CD8-positive, alpha-beta memory T cell (primary cell): ENCODE measurements around the gene KRT26. TPM values are rescaled to one million over a fixed set of nuclear protein-coding genes. Genes with fewer than 3 reads are reported as not detected.

Experiments
- CTCF ChIA-PET: fragments of 350-600 bp; sonication (Branson Sonifier 250); formaldehyde crosslinking; loops from one replicate; lab custom pipeline; 2021; ENCODE audit warnings: antibody characterized with exemption; lab: Charles Lee
- POLR2A ChIA-PET: fragments of 350-600 bp; sonication (Branson Sonifier 250); formaldehyde crosslinking; loops from one replicate; lab custom pipeline; 2021; ENCODE audit warnings: antibody characterized with exemption; lab: Charles Lee
- DNase-seq, 5 donors: peaks; one replicate each; pipeline versions ENCODE4 v3.0.0 to v3.0.0-alpha.2; 2020 to 2022; ENCODE audit warnings: mixed read lengths in 1 of 5
- H3K27ac ChIP-seq: one replicate; pipeline ENCODE4 v1.7.0; 2013; ENCODE audit warnings: low read depth, mild to moderate bottlenecking, low read length, moderate library complexity
- H3K27me3 ChIP-seq: 2 replicates; pipeline ENCODE4 v1.7.0; 2013; ENCODE audit warnings: low read length, mild to moderate bottlenecking; ENCODE audit not compliant: insufficient read depth, poor library complexity, severe bottlenecking
- H3K36me3 ChIP-seq: 2 replicates; pipeline ENCODE4 v1.7.0; 2013; ENCODE audit warnings: mild to moderate bottlenecking, low read length, moderate library complexity; ENCODE audit not compliant: insufficient read depth
- H3K4me1 ChIP-seq: 2 replicates; pipeline ENCODE4 v1.7.0; 2013; ENCODE audit warnings: mild to moderate bottlenecking, low read length, moderate library complexity; ENCODE audit not compliant: insufficient read depth
- H3K4me3 ChIP-seq: 2 replicates; pipeline ENCODE4 v1.7.0; 2013; ENCODE audit warnings: mild to moderate bottlenecking, low read length
- H3K9me3 ChIP-seq: 2 replicates; pipeline ENCODE4 v1.7.0; 2013; ENCODE audit warnings: mild to moderate bottlenecking, low read length
- H3K27ac Mint-ChIP-seq, 8 donors: one replicate each; pipeline ENCODE4 v1.8.0; 2020 to 2021; ENCODE audit warnings: mixed read lengths in 8 of 8, mild to moderate bottlenecking in 6 of 8, inconsistent platforms in 3 of 8, moderate library complexity in 3 of 8
- H3K27me3 Mint-ChIP-seq, 2 donors: one replicate each; pipeline ENCODE4 v1.8.0; 2020 to 2021; ENCODE audit warnings: mixed read lengths in 2 of 2, mild to moderate bottlenecking in 1 of 2, moderate library complexity in 1 of 2
- H3K36me3 Mint-ChIP-seq, 3 donors: one replicate each; pipeline ENCODE4 v1.8.0; 2020 to 2021; ENCODE audit warnings: mixed read lengths in 3 of 3, inconsistent platforms in 1 of 3, mild to moderate bottlenecking in 1 of 3
- H3K4me1 Mint-ChIP-seq, 3 donors: one replicate each; pipeline ENCODE4 v1.8.0; 2020 to 2021; ENCODE audit warnings: mixed read lengths in 3 of 3, inconsistent platforms in 1 of 3, mild to moderate bottlenecking in 1 of 3
- H3K4me3 Mint-ChIP-seq, 7 donors: one replicate each; pipeline ENCODE4 v1.8.0; 2020 to 2021; ENCODE audit warnings: mixed read lengths in 7 of 7, mild to moderate bottlenecking in 6 of 7, moderate library complexity in 4 of 7, inconsistent platforms in 2 of 7
- H3K9me3 Mint-ChIP-seq, 5 donors: one replicate each; pipeline ENCODE4 v1.8.0; 2020 to 2022; ENCODE audit warnings: mixed read lengths in 5 of 5, mild to moderate bottlenecking in 3 of 5, moderate library complexity in 2 of 5, inconsistent platforms in 1 of 5
- polyA plus RNA-seq: library from polyadenylated mRNA; unstranded; fragments of 300-500 nt; fragmentation: Illumina TruSeq; gene quantifications from one replicate; pipeline ENCODE4 v1.2.3, GENCODE V29; 2021
- total RNA-seq, 2 experiments: library from RNA; stranded (reverse); gene quantifications; one replicate each; pipeline ENCODE4 v1.2.3, GENCODE V29; 2021

KRT26 gene
- total and polyA plus RNA-seq, 3 experiments from 2014 or later, result not detected

GRCh38 chr17:40720899-40721298, 51.1 kb downstream of the KRT26 start:
- no peaks in the 10 kb centered on the region for H3K36me3 Mint-ChIP-seq
- no peaks in the 10 kb centered on the region for H3K9me3 Mint-ChIP-seq
- DNase-seq, result no peak
- H3K4me3 Mint-ChIP-seq, result no peak overlapping the region
- Histone ChIP-seq H3K27ac (no peak overlapping the region), H3K36me3 (no peaks in the 10 kb centered on the region), H3K4me3 (no peak overlapping the region), H3K9me3 (no peaks in the 10 kb centered on the region), H3K27me3 (no peaks in the 10 kb centered on the region), H3K4me1 (no peaks in the 10 kb centered on the region)
- H3K27ac Mint-ChIP-seq, result no peak overlapping the region
- H3K27me3 Mint-ChIP-seq, result peaks cover 14 to 53% of the 10 kb centered on the region in 2 donors
- no peaks in the 10 kb centered on the region for H3K4me1 Mint-ChIP-seq
- CTCF ChIA-PET, result no interaction called here
- POLR2A ChIA-PET, result no interaction called here

- POLR2A ChIA-PET, result no interaction called here
Measured at GRCh38 chr17:40718930-40719329, 53.1 kb downstream of the KRT26 start.

GRCh38 chr17:40717776-40718175, 54.2 kb downstream of the KRT26 start:
- Histone ChIP-seq H3K9me3 (no peaks in the 10 kb centered on the region), H3K27ac (no peak overlapping the region), H3K27me3 (no peaks in the 10 kb centered on the region), H3K36me3 (no peaks in the 10 kb centered on the region), H3K4me3 (no peak overlapping the region), H3K4me1 (no peaks in the 10 kb centered on the region)
- Mint-ChIP-seq H3K4me3 (no peak overlapping the region), H3K27me3 (peaks cover 19 to 45% of the 10 kb centered on the region in 2 donors), H3K27ac (no peak overlapping the region), H3K9me3 (no peaks in the 10 kb centered on the region), H3K4me1 (no peaks in the 10 kb centered on the region), H3K36me3 (no peaks in the 10 kb centered on the region)
- CTCF ChIA-PET, result no interaction called here
- DNase-seq, result no peak
- POLR2A ChIA-PET, result no interaction called here

More at GRCh38 chr17:40718930-40719329, 53.1 kb downstream of the KRT26 start:
- no peaks in the 10 kb centered on the region for H3K4me1 Mint-ChIP-seq
- Histone ChIP-seq H3K4me1 (no peaks in the 10 kb centered on the region), H3K4me3 (no peak overlapping the region), H3K9me3 (no peaks in the 10 kb centered on the region), H3K27me3 (no peaks in the 10 kb centered on the region), H3K36me3 (no peaks in the 10 kb centered on the region), H3K27ac (no peak overlapping the region)
- H3K27me3 Mint-ChIP-seq, result peaks cover 19 to 51% of the 10 kb centered on the region in 2 donors
- CTCF ChIA-PET, result no interaction called here
- no peak for DNase-seq
- no peaks in the 10 kb centered on the region for H3K36me3 Mint-ChIP-seq
- H3K27ac Mint-ChIP-seq, result no peak overlapping the region
- no peaks in the 10 kb centered on the region for H3K9me3 Mint-ChIP-seq
- H3K4me3 Mint-ChIP-seq, result no peak overlapping the region

Other genes starting within 250 kb of the KRT26 start
- 100 to 1,000 TPM; 152 to 154 TPM for gene CCR7, start 206.7 kb downstream of the KRT26 start, total RNA-seq
- 286 TPM for gene CCR7, start 206.7 kb downstream of the KRT26 start, polyA plus RNA-seq
- 100 to 1,000 TPM; 101 to 108 TPM for gene SMARCE1, start 124.4 kb downstream of the KRT26 start, total RNA-seq
- 216 TPM for gene SMARCE1, start 124.4 kb downstream of the KRT26 start, polyA plus RNA-seq
- not detected for gene KRT222, start 107.0 kb downstream of the KRT26 start, total RNA-seq
- gene KRT222, start 107.0 kb downstream of the KRT26 start, polyA plus RNA-seq, result not detected
- not detected for gene KRT24, start 68.4 kb downstream of the KRT26 start, total RNA-seq
- not detected for gene KRT24, start 68.4 kb downstream of the KRT26 start, polyA plus RNA-seq
- gene KRT25, start 16.9 kb downstream of the KRT26 start, total RNA-seq, result not detected
- not detected for gene KRT25, start 16.9 kb downstream of the KRT26 start, polyA plus RNA-seq
- not detected for gene KRT27, start 10.3 kb upstream of the KRT26 start, total RNA-seq
- not detected for gene KRT27, start 10.3 kb upstream of the KRT26 start, polyA plus RNA-seq
- not detected for gene KRT28, start 27.8 kb upstream of the KRT26 start, total RNA-seq
- not detected for gene KRT28, start 27.8 kb upstream of the KRT26 start, polyA plus RNA-seq
- 10 to 100 TPM; 57.5 to 61.9 TPM for gene KRT10, start 50.4 kb upstream of the KRT26 start, total RNA-seq
- 218 TPM for gene KRT10, start 50.4 kb upstream of the KRT26 start, polyA plus RNA-seq
- gene KRT12, start 95.0 kb upstream of the KRT26 start, total RNA-seq, result not detected
- not detected for gene KRT12, start 95.0 kb upstream of the KRT26 start, polyA plus RNA-seq
- not detected for gene KRT20, start 113.0 kb upstream of the KRT26 start, total RNA-seq
- not detected for gene KRT20, start 113.0 kb upstream of the KRT26 start, polyA plus RNA-seq
- not detected for gene KRT23, start 165.4 kb upstream of the KRT26 start, total RNA-seq
- not detected for gene KRT23, start 165.4 kb upstream of the KRT26 start, polyA plus RNA-seq
- not detected for gene KRT39, start 194.7 kb upstream of the KRT26 start, total RNA-seq
- gene KRT39, start 194.7 kb upstream of the KRT26 start, polyA plus RNA-seq, result not detected
- gene KRT40, start 212.1 kb upstream of the KRT26 start, total RNA-seq, result not detected
- gene KRT40, start 212.1 kb upstream of the KRT26 start, polyA plus RNA-seq, result not detected
- not detected for gene KRTAP3-3, start 222.0 kb upstream of the KRT26 start, total RNA-seq
- not detected for gene KRTAP3-3, start 222.0 kb upstream of the KRT26 start, polyA plus RNA-seq
- not detected for gene KRTAP3-2, start 227.7 kb upstream of the KRT26 start, total RNA-seq
- gene KRTAP3-2, start 227.7 kb upstream of the KRT26 start, polyA plus RNA-seq, result not detected
- gene KRTAP3-1, start 236.9 kb upstream of the KRT26 start, total RNA-seq, result not detected
- not detected for gene KRTAP3-1, start 236.9 kb upstream of the KRT26 start, polyA plus RNA-seq